ENCODE measurements around the gene UBA52. TPM values are rescaled to one million over a fixed set of nuclear protein-coding genes. Genes with fewer than 3 reads are reported as not detected.

The UBA52 gene
- total and polyA plus RNA-seq, 11 donors: 336 to 944 (median 716) TPM

GRCh38 chr19:18594824-18595373 lies 23.2 kb downstream of the UBA52 start:
- intact Hi-C loops (cut with DNase I): loop anchor here in 9 of 10 donors (1.0 to 10.0 kb wide), 10 partner anchors 60 to 272 kb away; partner anchors contain the start of gene CRTC1 (in 3 of the 9)
- ATAC-seq (peak in 2 of 4 donors; percentile 1 to 7), DNase-seq (no peak)
- peaks cover 0 to 35% (median 21%) of the 10 kb centered on the region in 9 donors for H3K27me3 ChIP-seq
- no peaks in the 10 kb centered on the region for H3K9me3 ChIP-seq
- peak overlapping the region in 4 of 12 donors; percentile 18 to 63 (median 38) for H3K27ac ChIP-seq
- peak overlapping the region in 11 of 12 donors; percentile 12 to 54 (median 46) for H3K4me3 ChIP-seq
- H3K36me3 ChIP-seq: peaks cover 0 to 15% (median 11%) of the 10 kb centered on the region in 9 donors
- H3K4me1 ChIP-seq: peaks cover 4 to 32% (median 20%) of the 10 kb centered on the region in 12 donors
- WGBS, 4 donors: 24 to 30% (median 27%) methylated on average over 5 to 26 of the region's 26 CpGs
- TF ChIP-seq POLR2A (IDR thresholded peaks at IDR 0.05): no peak
- no peak for TF ChIP-seq CTCF (IDR thresholded peaks at IDR 0.05)

GRCh38 chr19:18595475-18595874 lies 23.8 kb downstream of the UBA52 start:
- intact Hi-C loops (cut with DNase I): loop anchor here in 6 of 10 donors (2.0 to 10.0 kb wide), 6 partner anchors 59 to 253 kb away; no protein-coding TSS in a partner anchor
- H3K27ac ChIP-seq: no peak overlapping the region
- peaks cover 0 to 13% (median 10%) of the 10 kb centered on the region in 9 donors for H3K36me3 ChIP-seq
- H3K9me3 ChIP-seq: no peaks in the 10 kb centered on the region
- no peak for ATAC-seq
- DNase-seq: no peak
- no peak overlapping the region for H3K4me3 ChIP-seq
- no peak for TF ChIP-seq POLR2A (IDR thresholded peaks at IDR 0.05)
- TF ChIP-seq CTCF (IDR thresholded peaks at IDR 0.05): no peak
- WGBS, 4 donors: 68 to 81% (median 74%) methylated on average over 5 to 6 of the region's 6 CpGs
- peaks cover 0 to 38% (median 23%) of the 10 kb centered on the region in 9 donors for H3K27me3 ChIP-seq
- H3K4me1 ChIP-seq: peaks cover 4 to 27% (median 16%) of the 10 kb centered on the region in 12 donors

- Histone ChIP-seq H3K9me3 (no peaks in the 10 kb centered on the region), H3K36me3 (peaks cover 0 to 4% (median 0%) of the 10 kb centered on the region in 9 donors), H3K27me3 (peaks cover 0 to 50% (median 23%) of the 10 kb centered on the region in 9 donors), H3K4me1 (peaks cover 4 to 27% (median 16%) of the 10 kb centered on the region in 12 donors), H3K27ac (no peak overlapping the region), H3K4me3 (no peak overlapping the region)
- intact Hi-C loops (cut with DNase I): loop anchor here in 5 of 10 donors (5.0 to 10.0 kb wide), 4 partner anchors 58 to 251 kb away; no protein-coding TSS in a partner anchor
- TF ChIP-seq POLR2A (IDR thresholded peaks at IDR 0.05): no peak
- no peak for TF ChIP-seq CTCF (IDR thresholded peaks at IDR 0.05)
- ATAC-seq: peak in 3 of 4 donors; percentile 39 to 53 (median 44)
- peak in 1 of 5 donors; percentile 77 for DNase-seq
- WGBS, 4 donors: 13 to 18% (median 15%) methylated on average over 6 to 21 of the region's 21 CpGs
Measured at GRCh38 chr19:18596752-18597157, 25.1 kb downstream of the UBA52 start.
